B cell (primary cell): ENCODE results near the gene BAZ1B. TPM values are rescaled to one million over a fixed set of nuclear protein-coding genes. Genes with fewer than 3 reads are reported as not detected.

Experiments used
- ATAC-seq: fragments of 200-7000 bp; cut with Tn5 transposase; one replicate; pipeline ENCODE4 v1.10.0; 2021; ENCODE audit warnings: low read depth, mild to moderate bottlenecking, moderate number of reproducible peaks, moderate library complexity
- CTCF ChIA-PET: fragments of 350-600 bp; sonication (Branson Sonifier 250); formaldehyde crosslinking; loops from one replicate; lab custom pipeline; 2021; ENCODE audit warnings: antibody characterized with exemption, inconsistent platforms; lab: Charles Lee
- POLR2A ChIA-PET: fragments of 350-600 bp; sonication (Branson Sonifier 250); formaldehyde crosslinking; loops from one replicate; lab custom pipeline; 2021; ENCODE audit warnings: antibody characterized with exemption; lab: Charles Lee
- DNase-seq: peaks from one replicate; pipeline ENCODE4 v3.0.0; 2013
- H2AFZ ChIP-seq: 2 replicates; pipeline ENCODE4 v1.6.1; 2012; ENCODE audit warnings: mild to moderate bottlenecking, low read depth, low read length; ENCODE audit not compliant: insufficient read depth, poor library complexity, severe bottlenecking
- H3K27ac ChIP-seq, 2 donors: 1 replicate in 1 of 2; 2 replicates in 1 of 2; pipeline ENCODE4 v1.5.1; 2012 to 2013; ENCODE audit warnings: low read length in 2 of 2, mild to moderate bottlenecking in 2 of 2, moderate library complexity in 1 of 2
- H3K27me3 ChIP-seq, 4 experiments: fragments of 200-600 bp in 1 of 4; sonication (generic) in 1 of 4; replicated peaks in 1 of 4; 1 replicate in 2 of 4; 2 replicates in 2 of 4; pipeline versions ENCODE4 v1.6.1 to v1.7.0; 2013 to 2016; ENCODE audit warnings: low read length in 3 of 4, mild to moderate bottlenecking in 2 of 4, mixed read lengths in 1 of 4, moderate library complexity in 1 of 4; ENCODE audit not compliant: insufficient read depth in 4 of 4, control insufficient read depth in 3 of 4; ENCODE audit errors: control extremely low read depth in 1 of 4
- H3K36me3 ChIP-seq, 2 experiments: replicated peaks in 1 of 2; 1 replicate in 1 of 2; 2 replicates in 1 of 2; pipeline versions ENCODE4 v1.6.1 to v1.7.1; 2013; ENCODE audit warnings: low read length in 1 of 2; ENCODE audit not compliant: insufficient read depth in 2 of 2, control insufficient read depth in 1 of 2; ENCODE audit errors: control extremely low read depth in 1 of 2, extremely low read depth in 1 of 2
- H3K4me1 ChIP-seq, 2 donors: fragments of 200-600 bp in 1 of 2; sonication (generic) in 1 of 2; 1 replicate in 1 of 2; 2 replicates in 1 of 2; pipeline versions ENCODE4 v1.5.1 to v1.6.1; 2013 to 2017; ENCODE audit warnings: low read length in 2 of 2; ENCODE audit not compliant: control insufficient read depth in 2 of 2, insufficient read depth in 2 of 2
- H3K4me2 ChIP-seq: replicated peaks from 2 replicates; pipeline ENCODE3; 2012; ENCODE audit warnings: mild to moderate bottlenecking, low read depth, low read length; ENCODE audit not compliant: poor library complexity, severe bottlenecking
- H3K4me3 ChIP-seq, 5 experiments: fragments of 200-600 bp in 1 of 5; sonication (generic) in 1 of 5; 1 replicate in 3 of 5; 2 replicates in 2 of 5; pipeline versions ENCODE4 v1.5.1 to v1.7.0; 2011 to 2016; ENCODE audit warnings: low read length in 4 of 5, mild to moderate bottlenecking in 4 of 5, low read depth in 2 of 5, control low read depth in 1 of 5, moderate library complexity in 1 of 5; ENCODE audit not compliant: insufficient read depth in 1 of 5; ENCODE audit errors: control extremely low read depth in 1 of 5, extremely low read depth in 1 of 5
- H3K79me2 ChIP-seq: fragments of 200-600 bp; sonication (generic); one replicate; pipeline ENCODE4 v1.6.0; 2016; ENCODE audit warnings: low read length; ENCODE audit not compliant: control insufficient read depth, insufficient read depth
- H3K9ac ChIP-seq: fragments of 200-600 bp; sonication (generic); 2 replicates; pipeline ENCODE4 v1.6.1; 2017; ENCODE audit warnings: mild to moderate bottlenecking, low read length, moderate library complexity
- H3K9me3 ChIP-seq, 3 donors: one replicate each; pipeline versions ENCODE4 v1.6.1 to v1.7.1; 2013; ENCODE audit warnings: low read length in 2 of 3; ENCODE audit not compliant: control insufficient read depth in 2 of 3, insufficient read depth in 1 of 3; ENCODE audit errors: control extremely low read depth in 1 of 3
- H4K20me1 ChIP-seq: 2 replicates; pipeline ENCODE4 v1.6.0; 2012; ENCODE audit warnings: mild to moderate bottlenecking, low read length; ENCODE audit not compliant: insufficient read depth, control insufficient read depth, poor library complexity, severe bottlenecking
- H3K27ac Mint-ChIP-seq: one replicate; pipeline ENCODE4 v1.8.0; 2021; ENCODE audit warnings: mixed read lengths
- H3K27me3 Mint-ChIP-seq: one replicate; pipeline ENCODE4 v1.8.0; 2021; ENCODE audit warnings: mixed read lengths
- H3K4me1 Mint-ChIP-seq: one replicate; pipeline ENCODE4 v1.8.0; 2021; ENCODE audit warnings: mixed read lengths
- H3K4me3 Mint-ChIP-seq: one replicate; pipeline ENCODE4 v1.8.0; 2021; ENCODE audit warnings: mixed read lengths
- H3K9me3 Mint-ChIP-seq: one replicate; pipeline ENCODE4 v1.8.0; 2022; ENCODE audit warnings: mixed read lengths; ENCODE audit not compliant: insufficient read depth
- EZH2 ChIP-seq: IDR thresholded peaks from 2 replicates; pipeline ENCODE4 v1.6.1; 2012; ENCODE audit warnings: borderline replicate concordance, low read depth, mild to moderate bottlenecking, moderate library complexity, low read length; ENCODE audit not compliant: insufficient read depth, poor library complexity, severe bottlenecking
- WGBS: methylation state at CpG from one replicate; pipeline ENCODE4 v1.1.5; 2013; ENCODE audit warnings: missing lambda C conversion rate; ENCODE audit not compliant: insufficient coverage; 5-methylcytosine and 5-hydroxymethylcytosine counted together
- intact Hi-C: fragments of 100-400 bp; cut with micrococcal nuclease; formaldehyde crosslinking; loops from one replicate; pipeline ENCODE4 v1.10.0; 2022
- polyA plus RNA-seq: library from polyadenylated mRNA; depleted of rRNA; stranded (reverse); fragments of >200 nt; gene quantifications from 2 replicates; pipeline ENCODE4 v1.2.3, GENCODE V29; 2012
- total RNA-seq, 2 donors: library from RNA; stranded (reverse); fragments of 120-200 nt in 1 of 2; gene quantifications; 1 replicate in 1 of 2; 2 replicates in 1 of 2; pipeline versions ENCODE4 v1.2.3 to v1.2.4, GENCODE V29; 2013 to 2022
- TF ChIP-seq, protein P1 (sequence below): fragments of 200-600 bp; IDR thresholded peaks from one replicate; pipeline ENCODE4 v1.8.0; 2022; ENCODE audit warnings: antibody characterized with exemption, mild to moderate bottlenecking

The BAZ1B gene
- total and polyA plus RNA-seq, 2 donors (not counting 1 experiment from before 2014, with no cell fraction given): 17.2 to 68.1 TPM

DNA sequence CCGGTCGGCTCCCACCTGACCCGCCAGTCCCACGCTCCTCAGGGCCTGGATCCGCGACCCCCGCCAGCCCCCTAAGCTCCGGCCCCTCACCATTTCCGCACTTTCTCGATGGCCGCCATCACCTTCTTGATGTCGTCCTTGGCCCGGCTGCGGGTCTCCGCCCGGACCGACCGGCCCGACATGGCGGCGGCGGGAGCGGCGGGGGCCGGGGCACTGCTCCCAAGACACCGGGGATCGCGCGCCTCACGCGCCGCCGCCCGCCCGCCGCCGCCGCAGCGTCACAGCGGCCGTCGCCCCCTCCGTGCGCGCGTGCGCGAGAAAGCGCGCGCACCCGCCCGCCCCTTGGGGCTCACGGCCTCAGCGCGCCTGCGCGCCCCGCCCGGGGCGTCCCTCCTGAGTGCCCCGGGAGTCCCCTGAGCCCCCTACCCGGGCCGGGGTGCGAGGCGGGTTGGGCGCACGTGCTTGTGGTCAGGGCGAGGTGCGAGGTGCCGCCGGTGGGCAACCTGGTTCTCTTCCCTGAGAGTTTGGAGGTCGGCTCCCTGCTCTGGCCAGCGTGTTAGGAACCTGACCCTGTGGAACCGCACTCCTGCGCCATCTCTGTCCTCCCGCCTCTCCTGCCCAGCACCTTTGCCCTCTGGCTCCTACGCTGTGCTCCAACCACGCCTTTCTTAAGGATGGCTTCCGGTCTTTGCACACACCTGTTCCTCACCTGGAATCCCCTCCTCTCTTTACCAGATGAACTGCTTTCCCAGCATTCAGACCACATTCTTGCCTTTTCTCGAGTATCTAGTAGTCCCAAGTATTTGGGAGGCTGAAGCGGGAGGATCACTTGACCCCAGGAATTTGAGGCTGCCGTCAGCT is 35.5 kb upstream of the BAZ1B start, which contains the start of gene BCL7B:
Gene BCL7B, minus strand, starts transcription at position 294 of the 861 bp plus-strand sequence. Its CDS starts 112 bp downstream, at position 182.
- DNase-seq (peak; percentile 94), ATAC-seq (peak; percentile 61)
- H3K27ac Mint-ChIP-seq: peak within 1 kb of the TSS; percentile 96
- no peak for TF ChIP-seq EZH2
- H3K9me3 Mint-ChIP-seq: no peaks in the 10 kb centered on the region
- H3K27me3 ChIP-seq: no peaks in the 10 kb centered on the region
- peak within 1 kb of the TSS; percentile 94 for H3K9ac ChIP-seq
- H4K20me1 ChIP-seq: peaks cover 33% of the 10 kb centered on the region
- peaks cover 14 to 21% of the 10 kb centered on the region in 2 donors for H3K4me1 ChIP-seq
- H3K36me3 ChIP-seq: peaks cover 0 to 5% of the 10 kb centered on the region in 2 experiments
- 5% methylated on average over 82 of the region's 83 CpGs for WGBS
- POLR2A ChIA-PET: interaction anchor here (0.6 to 2.1 kb wide), 4 partner anchors 30 to 37 kb away, joined by 4 to 9 read pairs (median 4); partner anchors contain the start of gene BAZ1B
- H3K27me3 Mint-ChIP-seq: no peaks in the 10 kb centered on the region
- H3K9me3 ChIP-seq: no peaks in the 10 kb centered on the region
- CTCF ChIA-PET: interaction anchor here (0.7 to 1.3 kb wide), 4 partner anchors 8 to 171 kb away, joined by 3 to 4 read pairs (median 4); no protein-coding TSS in a partner anchor
- peak within 1 kb of the TSS; percentile 69 to 86 (median 82) for H3K4me3 ChIP-seq
- H3K79me2 ChIP-seq: peaks cover 44% of the 10 kb centered on the region
- intact Hi-C loops: loop anchor here (1.0 to 2.0 kb wide), 4 partner anchors 21 to 617 kb away; partner anchors contain the start of genes ABHD11, BAZ1B, EIF4H and TBL2
- peak within 1 kb of the TSS; percentile 86 for H3K4me2 ChIP-seq
- H3K27ac ChIP-seq: peak within 1 kb of the TSS; percentile 92 to 99
- peaks cover 29% of the 10 kb centered on the region for H3K4me1 Mint-ChIP-seq
- peak within 1 kb of the TSS; percentile 87 for H2AFZ ChIP-seq
- H3K4me3 Mint-ChIP-seq: peak within 1 kb of the TSS; percentile 92

DNA sequence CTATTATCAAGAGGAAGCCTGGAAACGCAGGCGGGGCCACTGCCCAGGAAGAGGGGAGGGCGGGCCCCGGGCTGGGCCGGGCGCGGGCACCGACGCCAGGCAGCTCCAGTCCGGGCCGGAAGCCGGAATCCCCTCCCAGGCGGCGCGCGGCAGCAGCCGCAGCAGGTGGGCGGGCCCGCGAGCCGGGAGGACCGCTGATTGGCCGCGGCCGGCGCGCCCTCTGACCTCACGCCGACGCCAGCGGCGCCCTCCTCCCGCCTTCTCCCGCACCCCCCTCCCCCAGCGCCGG is 35.0 kb upstream of the BAZ1B start:
- DNase-seq: no peak
- Histone ChIP-seq H3K9me3 (no peaks in the 10 kb centered on the region), H3K9ac (peak overlapping the region; percentile 94), H3K4me3 (peak overlapping the region; percentile 69 to 86 (median 82)), H3K36me3 (peaks cover 0 to 10% of the 10 kb centered on the region in 2 experiments), H3K27ac (peak overlapping the region; percentile 92 to 99), H3K27me3 (no peaks in the 10 kb centered on the region), H3K4me1 (peaks cover 14 to 21% of the 10 kb centered on the region in 2 donors), H3K79me2 (peaks cover 50% of the 10 kb centered on the region), H2AFZ (peak overlapping the region; percentile 77), H4K20me1 (peaks cover 39% of the 10 kb centered on the region), H3K4me2 (peak overlapping the region; percentile 86)
- intact Hi-C loops: loop anchor here (1.0 to 2.0 kb wide), 4 partner anchors 21 to 618 kb away; partner anchors contain the start of genes ABHD11, BAZ1B, EIF4H and TBL2
- Mint-ChIP-seq H3K4me3 (peak overlapping the region; percentile 92), H3K27ac (peak overlapping the region; percentile 93), H3K4me1 (peaks cover 30% of the 10 kb centered on the region), H3K27me3 (no peaks in the 10 kb centered on the region), H3K9me3 (no peaks in the 10 kb centered on the region)
- ChIA-PET POLR2A (interaction anchor here (0.6 to 2.1 kb wide), 7 partner anchors 11 to 36 kb away, joined by 3 to 9 read pairs (median 4); partner anchors contain the start of genes BAZ1B and TBL2), CTCF (interaction anchor here (0.6 to 1.3 kb wide), 4 partner anchors 9 to 47 kb away, joined by 3 to 4 read pairs (median 4); no protein-coding TSS in a partner anchor)
- TF ChIP-seq, protein P1, sequence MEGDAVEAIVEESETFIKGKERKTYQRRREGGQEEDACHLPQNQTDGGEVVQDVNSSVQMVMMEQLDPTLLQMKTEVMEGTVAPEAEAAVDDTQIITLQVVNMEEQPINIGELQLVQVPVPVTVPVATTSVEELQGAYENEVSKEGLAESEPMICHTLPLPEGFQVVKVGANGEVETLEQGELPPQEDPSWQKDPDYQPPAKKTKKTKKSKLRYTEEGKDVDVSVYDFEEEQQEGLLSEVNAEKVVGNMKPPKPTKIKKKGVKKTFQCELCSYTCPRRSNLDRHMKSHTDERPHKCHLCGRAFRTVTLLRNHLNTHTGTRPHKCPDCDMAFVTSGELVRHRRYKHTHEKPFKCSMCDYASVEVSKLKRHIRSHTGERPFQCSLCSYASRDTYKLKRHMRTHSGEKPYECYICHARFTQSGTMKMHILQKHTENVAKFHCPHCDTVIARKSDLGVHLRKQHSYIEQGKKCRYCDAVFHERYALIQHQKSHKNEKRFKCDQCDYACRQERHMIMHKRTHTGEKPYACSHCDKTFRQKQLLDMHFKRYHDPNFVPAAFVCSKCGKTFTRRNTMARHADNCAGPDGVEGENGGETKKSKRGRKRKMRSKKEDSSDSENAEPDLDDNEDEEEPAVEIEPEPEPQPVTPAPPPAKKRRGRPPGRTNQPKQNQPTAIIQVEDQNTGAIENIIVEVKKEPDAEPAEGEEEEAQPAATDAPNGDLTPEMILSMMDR: no peak
- no peak for TF ChIP-seq EZH2
- peak; percentile 89 for ATAC-seq
- WGBS: under 1% methylated on average over 36 of the region's 36 CpGs
